HepG2 (cell line): ENCODE data around the gene ARHGEF16. TPM values are rescaled to one million over a fixed set of nuclear protein-coding genes. Genes with fewer than 3 reads are reported as not detected.

Source experiments
- ATAC-seq: fragments of 200-7000 bp; cut with Tn5 transposase; 3 replicates; pipeline ENCODE4 v1.9.1; 2020; ENCODE audit warnings: mild to moderate bottlenecking, moderate library complexity
- BruUV-seq: library from RNA; stranded (reverse); fragments of 400-500 nt; replicated peaks from 2 replicates; lab custom pipeline; 2021; lab: Mats Ljungman, UMichigan
- CTCF ChIA-PET: fragments of 300-600 bp; formaldehyde crosslinking; extraction: SDS; loops from one replicate; lab custom pipeline; 2021; ENCODE audit warnings: low total read pairs, inconsistent platforms, low intra/inter-chr PET ratio; lab: Yijun Ruan, JAX
- POLR2A ChIA-PET: fragments of 350-600 bp; sonication (Branson Sonifier 250); formaldehyde crosslinking; loops from one replicate; lab custom pipeline; 2020; ENCODE audit warnings: antibody characterized with exemption, inconsistent platforms; lab: Yijun Ruan, JAX
- DNase-seq: peaks from one replicate; pipeline ENCODE4 v3.0.0-alpha.2; 2015; ENCODE audit warnings: low spot score
- FAIRE-seq: peaks from 3 replicates; lab custom pipeline; 2011; peaks lifted over from hg19 to GRCh38; lab: Jason Lieb, UNC
- H2AFZ ChIP-seq: one replicate; pipeline ENCODE4 v1.6.1; 2011; ENCODE audit warnings: low read length, inconsistent platforms
- H3K27ac ChIP-seq: fragments of 300-600 bp; 3 replicates; pipeline ENCODE4 v1.8.0; 2011; ENCODE audit warnings: mixed run types, mild to moderate bottlenecking, mixed read lengths, low read length, inconsistent platforms; ENCODE audit not compliant: insufficient read depth; ENCODE audit errors: extremely low read length
- H3K27me3 ChIP-seq, 2 experiments: fragments of 200-600 bp in 1 of 2; 2 replicates in 1 of 2; 3 replicates in 1 of 2; pipeline versions ENCODE4 v1.6.0 to v1.8.0; 2011; ENCODE audit warnings: low read length in 2 of 2, mild to moderate bottlenecking in 2 of 2, moderate library complexity in 2 of 2, inconsistent platforms in 1 of 2; ENCODE audit not compliant: insufficient read depth in 2 of 2, control insufficient read depth in 1 of 2
- H3K36me3 ChIP-seq, 2 experiments: fragments of 200-600 bp in 1 of 2; replicated peaks in 1 of 2; 2 replicates in 1 of 2; 3 replicates in 1 of 2; pipeline versions ENCODE4 v1.5.1 to v1.8.0; 2011; ENCODE audit warnings: low read length in 2 of 2, inconsistent platforms in 1 of 2; ENCODE audit not compliant: insufficient read depth in 2 of 2, control insufficient read depth in 1 of 2
- H3K4me1 ChIP-seq: 2 replicates; pipeline ENCODE4 v1.5.1; 2012; ENCODE audit warnings: low read length, inconsistent platforms; ENCODE audit not compliant: insufficient read depth
- H3K4me2 ChIP-seq: 2 replicates; pipeline ENCODE4 v1.6.0; 2011; ENCODE audit warnings: low read depth, low read length, inconsistent platforms
- H3K4me3 ChIP-seq, 3 experiments: fragments of 200-600 bp in 1 of 3; sonication (generic), shearing (Covaris generic) in 1 of 3; replicated peaks in 1 of 3; 2 replicates each; pipeline ENCODE4 v1.5.1; 2011 to 2016; ENCODE audit warnings: low read length in 3 of 3, inconsistent platforms in 2 of 3, low read depth in 2 of 3, mild to moderate bottlenecking in 2 of 3, control low read depth in 1 of 3, mixed read lengths in 1 of 3; ENCODE audit not compliant: insufficient read depth in 1 of 3
- H3K79me2 ChIP-seq: one replicate; pipeline ENCODE4 v1.6.1; 2011; ENCODE audit warnings: low read length, inconsistent platforms; ENCODE audit not compliant: insufficient read depth
- H3K9ac ChIP-seq: 2 replicates; pipeline ENCODE4 v1.6.0; 2011; ENCODE audit warnings: mild to moderate bottlenecking, low read depth, low read length, inconsistent platforms; ENCODE audit not compliant: insufficient read depth
- H3K9me3 ChIP-seq: 2 replicates; pipeline ENCODE4 v1.5.1; 2012; ENCODE audit warnings: mild to moderate bottlenecking, low read length
- H4K20me1 ChIP-seq: 2 replicates; pipeline ENCODE4 v1.6.0; 2011; ENCODE audit warnings: inconsistent platforms, mild to moderate bottlenecking, low read length, moderate library complexity; ENCODE audit not compliant: insufficient read depth
- GLI4 ChIP-seq: sonication (generic); formaldehyde crosslinking; IDR thresholded peaks from 2 replicates; pipeline ENCODE4 v1.5.1; 2020; ENCODE audit warnings: missing genetic modification reagents, mild to moderate bottlenecking, moderate library complexity, borderline replicate concordance
- HDAC6 ChIP-seq: fragments of 200-600 bp; sonication (generic); IDR thresholded peaks from 2 replicates; pipeline ENCODE4 v1.7.0; 2017; ENCODE audit warnings: mild to moderate bottlenecking, antibody characterized with exemption, low read length, low read depth
- KDM3A ChIP-seq: IDR thresholded peaks from 2 replicates; pipeline ENCODE4 v1.6.1; 2018; ENCODE audit warnings: low read depth, missing compliant biosample characterization
- KMT2B ChIP-seq: IDR thresholded peaks from 2 replicates; pipeline ENCODE4 v1.6.1; 2016; ENCODE audit warnings: missing genetic modification reagents, missing compliant biosample characterization
- NR1H2 ChIP-seq: sonication (generic); formaldehyde crosslinking; IDR thresholded peaks from 2 replicates; pipeline ENCODE4 v1.8.1; 2022; ENCODE audit warnings: low read depth, missing genetic modification reagents, borderline replicate concordance
- NR2C2 ChIP-seq: sonication (generic); formaldehyde crosslinking; IDR thresholded peaks from 2 replicates; pipeline ENCODE4 v1.4.0; 2020; ENCODE audit warnings: missing genetic modification reagents, mild to moderate bottlenecking, moderate library complexity, borderline replicate concordance
- RBM39 ChIP-seq: fragments of 200-400 bp; formaldehyde crosslinking; IDR thresholded peaks from one replicate; pipeline ENCODE4 v1.6.1; 2018; ENCODE audit warnings: antibody characterized with exemption, mild to moderate bottlenecking, low read depth, low read length; ENCODE audit not compliant: poor library complexity, severe bottlenecking
- STAG1 ChIP-seq: sonication (generic); formaldehyde crosslinking; IDR thresholded peaks from 2 replicates; pipeline ENCODE4 v1.4.0; 2020; ENCODE audit warnings: missing genetic modification reagents
- ZNF333 ChIP-seq: sonication (generic); formaldehyde crosslinking; IDR thresholded peaks from 2 replicates; pipeline ENCODE4 v1.4.0; 2020; ENCODE audit warnings: mild to moderate bottlenecking, missing genetic modification reagents, borderline replicate concordance
- ZNF549 ChIP-seq: sonication (generic); formaldehyde crosslinking; IDR thresholded peaks from 2 replicates; pipeline ENCODE4 v1.5.0; 2020; ENCODE audit warnings: missing genetic modification reagents
- ZNF577 ChIP-seq: sonication (generic); formaldehyde crosslinking; IDR thresholded peaks from 2 replicates; pipeline ENCODE4 v1.4.0; 2020; ENCODE audit warnings: mild to moderate bottlenecking, low read depth, missing genetic modification reagents, borderline replicate concordance
- WGBS: methylation state at CpG from one replicate; pipeline ENCODE4 v1.1.6; 2017; ENCODE audit warnings: low lambda C conversion rate; 5-methylcytosine and 5-hydroxymethylcytosine counted together
- in situ Hi-C: cut with HindIII; loops from 2 replicates; pipeline ENCODE4 v1.10.0; 2017; ENCODE audit warnings: low pct_unique_long_range_greater_than_20kb; ENCODE audit not compliant: extremely low pct_ligation_motif_present
- intact Hi-C: fragments of 100-400 bp; cut with micrococcal nuclease; formaldehyde crosslinking; loops from one replicate; pipeline ENCODE4 v1.10.0; 2022; ENCODE audit not compliant: unreplicated experiment
- polyA plus RNA-seq, 8 experiments: library from polyadenylated mRNA; depleted of rRNA in 3 of 8; stranded (reverse) in 7 of 8; unstranded in 1 of 8; fragments of >200 nt; fragmentation: Illumina TruSeq in 4 of 8; extraction: Trizol in 4 of 8; gene quantifications; 2 replicates each; pipeline versions ENCODE4 v1.2.1 to v1.2.3, GENCODE V29; 2011 to 2016; ENCODE audit warnings: low read depth in 4 of 8, missing spikeins in 1 of 8, mixed read lengths in 1 of 8; ENCODE audit not compliant: insufficient read depth in 1 of 8
- total RNA-seq, 5 experiments: library from RNA; depleted of rRNA; stranded (reverse); fragments of >200 nt; fragmentation: Illumina TruSeq; extraction: Trizol; gene quantifications; 2 replicates each; pipeline ENCODE4 v1.2.3, GENCODE V29; 2016; ENCODE audit warnings: low read depth in 1 of 5
- TF ChIP-seq, protein P1 (sequence below): sonication (generic); formaldehyde crosslinking; IDR thresholded peaks from 2 replicates; pipeline ENCODE4 v1.8.1; 2023; ENCODE audit warnings: mild to moderate bottlenecking, moderate library complexity, missing genetic modification reagents
- TF ChIP-seq, protein P2 (sequence below): IDR thresholded peaks from 2 replicates; pipeline ENCODE4 v1.6.1; 2016; ENCODE audit warnings: mild to moderate bottlenecking, missing biosample characterization, missing genetic modification reagents
- TF ChIP-seq, protein P3 (sequence below): sonication (generic); formaldehyde crosslinking; IDR thresholded peaks from 2 replicates; pipeline ENCODE4 v1.4.0; 2020; ENCODE audit warnings: missing genetic modification reagents, borderline replicate concordance
- TF ChIP-seq, protein P4 (sequence below): sonication (generic); formaldehyde crosslinking; IDR thresholded peaks from 2 replicates; pipeline ENCODE4 v1.4.0; 2020; ENCODE audit warnings: low read depth, missing genetic modification reagents

Gene ARHGEF16
- total and polyA plus RNA-seq, 2 of the 13 experiments (the other 11 are each of a cell fraction or from before 2014, with no cell fraction given), result 20.3 to 39.9 TPM

DNA sequence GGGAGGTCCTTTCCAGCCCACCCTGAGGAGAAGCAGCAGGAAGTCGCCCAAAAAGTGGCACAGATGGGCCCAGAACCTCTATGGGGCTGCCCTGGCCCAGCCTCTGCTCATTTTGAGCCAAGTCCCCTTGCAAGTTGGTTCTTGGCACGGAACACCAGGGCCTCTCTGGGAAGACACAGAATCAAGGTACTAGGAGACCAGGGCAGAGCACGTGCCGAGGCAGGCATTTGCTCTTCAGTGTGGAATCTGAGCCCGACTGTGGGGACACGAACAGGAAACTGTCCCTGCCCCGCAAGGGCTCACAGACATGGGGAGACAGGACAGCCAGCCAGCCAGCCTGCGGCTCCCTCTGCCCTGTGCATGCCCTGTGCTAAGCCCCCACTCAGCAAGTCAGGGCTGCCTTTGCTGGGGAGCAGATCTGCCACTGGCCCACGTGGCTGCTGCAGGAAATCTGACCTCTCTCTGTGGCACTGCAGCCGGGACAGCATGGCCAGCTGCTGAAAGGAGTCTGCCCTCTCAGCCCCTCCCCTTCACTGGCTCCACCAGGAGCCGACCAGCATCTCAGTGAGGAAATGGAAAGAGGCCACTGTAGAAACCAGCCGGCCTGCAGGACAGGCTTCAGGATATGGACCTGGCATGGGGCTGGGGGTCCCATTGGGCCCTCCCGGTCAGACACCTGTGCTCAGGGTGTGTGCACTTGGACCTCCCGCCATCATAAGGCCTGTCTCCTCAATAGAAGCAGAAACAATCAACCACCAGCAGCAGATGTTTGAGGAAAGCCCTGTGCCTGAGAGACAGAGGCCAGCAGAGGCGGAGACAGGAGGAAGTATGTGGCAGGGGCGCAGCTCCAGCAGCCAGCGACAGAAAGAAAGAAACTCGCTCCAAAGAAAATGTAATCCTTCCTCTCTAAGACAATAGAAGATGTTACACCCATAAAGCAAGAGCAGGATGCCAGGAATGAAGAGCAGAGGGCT lies 3.7 kb downstream of the ARHGEF16 start:
- Histone ChIP-seq H3K9ac (peak overlapping the region; percentile 86), H2AFZ (no peak overlapping the region), H3K27ac (peak overlapping the region; percentile 98), H3K79me2 (peaks cover 43% of the 10 kb centered on the region), H3K9me3 (no peaks in the 10 kb centered on the region), H3K27me3 (no peaks in the 10 kb centered on the region), H4K20me1 (no peaks in the 10 kb centered on the region), H3K4me3 (peak overlapping the region; percentile 48 to 79 (median 70)), H3K36me3 (peaks cover 0 to 2% of the 10 kb centered on the region in 2 experiments; a peak in 3 of 5 replicates), H3K4me2 (peak overlapping the region; percentile 99), H3K4me1 (peaks cover 77% of the 10 kb centered on the region)
- ATAC-seq, result no peak
- in situ Hi-C loops (no loop called here), intact Hi-C loops (no loop called here)
- ChIA-PET POLR2A (interaction anchor here (1.3 to 11.4 kb wide), 2 partner anchors 14 to 103 kb away, joined by 3 to 282 read pairs; no protein-coding TSS in a partner anchor), CTCF (no interaction called here)
- peak; percentile 37 for DNase-seq
- WGBS, result 54% methylated on average over 8 of the region's 18 CpGs
- FAIRE-seq, result peak; percentile 47
- no TSS peak for BruUV-seq
- 0 out of 2 replicates have a peak, but pooled peaks have one; percentile 37 for TF ChIP-seq NR2C2 (CRISPR knock-in tag)
- TF ChIP-seq ZNF333 (CRISPR knock-in tag), result no peak
- TF ChIP-seq, protein P1, sequence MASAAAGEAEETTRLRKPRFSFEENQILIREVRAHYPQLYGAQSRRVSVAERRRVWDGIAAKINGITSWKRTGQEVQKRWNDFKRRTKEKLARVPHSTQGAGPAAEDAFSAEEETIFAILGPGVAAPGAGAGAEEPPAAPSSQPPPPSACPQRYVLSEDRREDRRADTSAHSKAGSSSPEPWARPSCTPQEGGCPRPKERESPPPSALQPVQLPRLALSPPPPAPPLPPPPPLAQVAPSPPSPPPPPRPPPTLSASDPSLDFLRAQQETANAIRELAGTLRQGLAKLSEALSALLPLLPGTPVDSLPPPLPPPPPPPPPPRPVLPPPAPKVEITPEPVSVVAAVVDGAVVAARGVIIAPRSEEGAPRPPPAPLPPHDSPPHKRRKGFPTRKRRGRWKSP (CRISPR knock-in tag), result no peak
- TF ChIP-seq HDAC6, result no peak
- no peak for TF ChIP-seq KMT2B (CRISPR knock-in tag)
- TF ChIP-seq, protein P2, sequence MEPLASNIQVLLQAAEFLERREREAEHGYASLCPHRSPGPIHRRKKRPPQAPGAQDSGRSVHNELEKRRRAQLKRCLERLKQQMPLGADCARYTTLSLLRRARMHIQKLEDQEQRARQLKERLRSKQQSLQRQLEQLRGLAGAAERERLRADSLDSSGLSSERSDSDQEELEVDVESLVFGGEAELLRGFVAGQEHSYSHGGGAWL, result 0 out of 2 replicates have a peak, but pooled peaks have one; percentile 46
- no peak for TF ChIP-seq ZNF549 (CRISPR knock-in tag)
- no peak for TF ChIP-seq STAG1
- no peak for TF ChIP-seq ZNF577 (CRISPR knock-in tag)
- no peak for TF ChIP-seq KDM3A (CRISPR knock-in tag)
- no peak for TF ChIP-seq GLI4 (CRISPR knock-in tag)
- no peak for TF ChIP-seq RBM39
- TF ChIP-seq NR1H2 (CRISPR knock-in tag), result no peak
- TF ChIP-seq, protein P3, sequence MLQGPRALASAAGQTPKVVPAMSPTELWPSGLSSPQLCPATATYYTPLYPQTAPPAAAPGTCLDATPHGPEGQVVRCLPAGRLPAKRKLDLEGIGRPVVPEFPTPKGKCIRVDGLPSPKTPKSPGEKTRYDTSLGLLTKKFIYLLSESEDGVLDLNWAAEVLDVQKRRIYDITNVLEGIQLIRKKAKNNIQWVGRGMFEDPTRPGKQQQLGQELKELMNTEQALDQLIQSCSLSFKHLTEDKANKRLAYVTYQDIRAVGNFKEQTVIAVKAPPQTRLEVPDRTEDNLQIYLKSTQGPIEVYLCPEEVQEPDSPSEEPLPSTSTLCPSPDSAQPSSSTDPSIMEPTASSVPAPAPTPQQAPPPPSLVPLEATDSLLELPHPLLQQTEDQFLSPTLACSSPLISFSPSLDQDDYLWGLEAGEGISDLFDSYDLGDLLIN (CRISPR knock-in tag), result no peak
- TF ChIP-seq, protein P4, sequence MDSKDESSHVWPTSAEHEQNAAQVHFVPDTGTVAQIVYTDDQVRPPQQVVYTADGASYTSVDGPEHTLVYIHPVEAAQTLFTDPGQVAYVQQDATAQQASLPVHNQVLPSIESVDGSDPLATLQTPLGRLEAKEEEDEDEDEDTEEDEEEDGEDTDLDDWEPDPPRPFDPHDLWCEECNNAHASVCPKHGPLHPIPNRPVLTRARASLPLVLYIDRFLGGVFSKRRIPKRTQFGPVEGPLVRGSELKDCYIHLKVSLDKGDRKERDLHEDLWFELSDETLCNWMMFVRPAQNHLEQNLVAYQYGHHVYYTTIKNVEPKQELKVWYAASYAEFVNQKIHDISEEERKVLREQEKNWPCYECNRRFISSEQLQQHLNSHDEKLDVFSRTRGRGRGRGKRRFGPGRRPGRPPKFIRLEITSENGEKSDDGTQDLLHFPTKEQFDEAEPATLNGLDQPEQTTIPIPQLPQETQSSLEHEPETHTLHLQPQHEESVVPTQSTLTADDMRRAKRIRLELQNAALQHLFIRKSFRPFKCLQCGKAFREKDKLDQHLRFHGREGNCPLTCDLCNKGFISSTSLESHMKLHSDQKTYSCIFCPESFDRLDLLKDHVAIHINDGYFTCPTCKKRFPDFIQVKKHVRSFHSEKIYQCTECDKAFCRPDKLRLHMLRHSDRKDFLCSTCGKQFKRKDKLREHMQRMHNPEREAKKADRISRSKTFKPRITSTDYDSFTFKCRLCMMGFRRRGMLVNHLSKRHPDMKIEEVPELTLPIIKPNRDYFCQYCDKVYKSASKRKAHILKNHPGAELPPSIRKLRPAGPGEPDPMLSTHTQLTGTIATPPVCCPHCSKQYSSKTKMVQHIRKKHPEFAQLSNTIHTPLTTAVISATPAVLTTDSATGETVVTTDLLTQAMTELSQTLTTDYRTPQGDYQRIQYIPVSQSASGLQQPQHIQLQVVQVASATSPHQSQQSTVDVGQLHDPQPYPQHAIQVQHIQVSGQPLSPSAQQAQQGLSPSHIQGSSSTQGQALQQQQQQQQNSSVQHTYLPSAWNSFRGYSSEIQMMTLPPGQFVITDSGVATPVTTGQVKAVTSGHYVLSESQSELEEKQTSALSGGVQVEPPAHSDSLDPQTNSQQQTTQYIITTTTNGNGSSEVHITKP (CRISPR knock-in tag), result no peak
